ENCODE data around the gene SLIT3.

GRCh38 chr5:168916266-168916665, 384.7 kb downstream of the SLIT3 start:
- TF ChIP-seq CTCF (IDR thresholded peaks at IDR 0.05 in 2 of 3, conservative IDR thresholded peaks at IDR 0.05 in 1 of 3; ENCODE audit: borderline replicate concordance in 1 of 3, insufficient read depth in 1 of 3, low read depth in 2 of 3, low read length in 2 of 3) (no peak), TCF7L2 (IDR thresholded peaks at IDR 0.05; ENCODE audit: borderline replicate concordance, extremely low read depth, insufficient read depth, insufficient read length) (no peak), JUND (IDR thresholded peaks at IDR 0.05) (no peak), EZH2phosphoT487 (IDR thresholded peaks at IDR 0.05; ENCODE audit: borderline replicate concordance) (no peak), RAD21 (IDR thresholded peaks at IDR 0.05; ENCODE audit: low read depth) (no peak), SRF (IDR thresholded peaks at IDR 0.05; ENCODE audit: low read depth) (no peak)

Data from HCT116 (cell line).